B cell (primary cell): ENCODE data around the gene RARS1. TPM values are rescaled to one million over a fixed set of nuclear protein-coding genes. Genes with fewer than 3 reads are reported as not detected.

Experiments
- ATAC-seq: fragments of 200-7000 bp; cut with Tn5 transposase; one replicate; pipeline ENCODE4 v1.10.0; 2021; ENCODE audit warnings: low read depth, mild to moderate bottlenecking, moderate number of reproducible peaks, moderate library complexity
- CTCF ChIA-PET: fragments of 350-600 bp; sonication (Branson Sonifier 250); formaldehyde crosslinking; loops from one replicate; lab custom pipeline; 2021; ENCODE audit warnings: antibody characterized with exemption, inconsistent platforms; lab: Charles Lee
- POLR2A ChIA-PET: fragments of 350-600 bp; sonication (Branson Sonifier 250); formaldehyde crosslinking; loops from one replicate; lab custom pipeline; 2021; ENCODE audit warnings: antibody characterized with exemption; lab: Charles Lee
- DNase-seq: peaks from one replicate; pipeline ENCODE4 v3.0.0; 2013
- H2AFZ ChIP-seq: 2 replicates; pipeline ENCODE4 v1.6.1; 2012; ENCODE audit warnings: mild to moderate bottlenecking, low read depth, low read length; ENCODE audit not compliant: insufficient read depth, poor library complexity, severe bottlenecking
- H3K27ac ChIP-seq, 2 donors: 1 replicate in 1 of 2; 2 replicates in 1 of 2; pipeline ENCODE4 v1.5.1; 2012 to 2013; ENCODE audit warnings: low read length in 2 of 2, mild to moderate bottlenecking in 2 of 2, moderate library complexity in 1 of 2
- H3K27me3 ChIP-seq, 4 experiments: fragments of 200-600 bp in 1 of 4; sonication (generic) in 1 of 4; replicated peaks in 1 of 4; 1 replicate in 2 of 4; 2 replicates in 2 of 4; pipeline versions ENCODE4 v1.6.1 to v1.7.0; 2013 to 2016; ENCODE audit warnings: low read length in 3 of 4, mild to moderate bottlenecking in 2 of 4, mixed read lengths in 1 of 4, moderate library complexity in 1 of 4; ENCODE audit not compliant: insufficient read depth in 4 of 4, control insufficient read depth in 3 of 4; ENCODE audit errors: control extremely low read depth in 1 of 4
- H3K36me3 ChIP-seq, 2 experiments: replicated peaks in 1 of 2; 1 replicate in 1 of 2; 2 replicates in 1 of 2; pipeline versions ENCODE4 v1.6.1 to v1.7.1; 2013; ENCODE audit warnings: low read length in 1 of 2; ENCODE audit not compliant: insufficient read depth in 2 of 2, control insufficient read depth in 1 of 2; ENCODE audit errors: control extremely low read depth in 1 of 2, extremely low read depth in 1 of 2
- H3K4me1 ChIP-seq, 2 donors: fragments of 200-600 bp in 1 of 2; sonication (generic) in 1 of 2; 1 replicate in 1 of 2; 2 replicates in 1 of 2; pipeline versions ENCODE4 v1.5.1 to v1.6.1; 2013 to 2017; ENCODE audit warnings: low read length in 2 of 2; ENCODE audit not compliant: control insufficient read depth in 2 of 2, insufficient read depth in 2 of 2
- H3K4me2 ChIP-seq: replicated peaks from 2 replicates; pipeline ENCODE3; 2012; ENCODE audit warnings: mild to moderate bottlenecking, low read depth, low read length; ENCODE audit not compliant: poor library complexity, severe bottlenecking
- H3K4me3 ChIP-seq, 5 experiments: fragments of 200-600 bp in 1 of 5; sonication (generic) in 1 of 5; 1 replicate in 3 of 5; 2 replicates in 2 of 5; pipeline versions ENCODE4 v1.5.1 to v1.7.0; 2011 to 2016; ENCODE audit warnings: low read length in 4 of 5, mild to moderate bottlenecking in 4 of 5, low read depth in 2 of 5, control low read depth in 1 of 5, moderate library complexity in 1 of 5; ENCODE audit not compliant: insufficient read depth in 1 of 5; ENCODE audit errors: control extremely low read depth in 1 of 5, extremely low read depth in 1 of 5
- H3K79me2 ChIP-seq: fragments of 200-600 bp; sonication (generic); one replicate; pipeline ENCODE4 v1.6.0; 2016; ENCODE audit warnings: low read length; ENCODE audit not compliant: control insufficient read depth, insufficient read depth
- H3K9ac ChIP-seq: fragments of 200-600 bp; sonication (generic); 2 replicates; pipeline ENCODE4 v1.6.1; 2017; ENCODE audit warnings: mild to moderate bottlenecking, low read length, moderate library complexity
- H3K9me3 ChIP-seq, 3 donors: one replicate each; pipeline versions ENCODE4 v1.6.1 to v1.7.1; 2013; ENCODE audit warnings: low read length in 2 of 3; ENCODE audit not compliant: control insufficient read depth in 2 of 3, insufficient read depth in 1 of 3; ENCODE audit errors: control extremely low read depth in 1 of 3
- H4K20me1 ChIP-seq: 2 replicates; pipeline ENCODE4 v1.6.0; 2012; ENCODE audit warnings: mild to moderate bottlenecking, low read length; ENCODE audit not compliant: insufficient read depth, control insufficient read depth, poor library complexity, severe bottlenecking
- H3K27ac Mint-ChIP-seq: one replicate; pipeline ENCODE4 v1.8.0; 2021; ENCODE audit warnings: mixed read lengths
- H3K27me3 Mint-ChIP-seq: one replicate; pipeline ENCODE4 v1.8.0; 2021; ENCODE audit warnings: mixed read lengths
- H3K4me1 Mint-ChIP-seq: one replicate; pipeline ENCODE4 v1.8.0; 2021; ENCODE audit warnings: mixed read lengths
- H3K4me3 Mint-ChIP-seq: one replicate; pipeline ENCODE4 v1.8.0; 2021; ENCODE audit warnings: mixed read lengths
- H3K9me3 Mint-ChIP-seq: one replicate; pipeline ENCODE4 v1.8.0; 2022; ENCODE audit warnings: mixed read lengths; ENCODE audit not compliant: insufficient read depth
- EZH2 ChIP-seq: IDR thresholded peaks from 2 replicates; pipeline ENCODE4 v1.6.1; 2012; ENCODE audit warnings: borderline replicate concordance, low read depth, mild to moderate bottlenecking, moderate library complexity, low read length; ENCODE audit not compliant: insufficient read depth, poor library complexity, severe bottlenecking
- WGBS: methylation state at CpG from one replicate; pipeline ENCODE4 v1.1.5; 2013; ENCODE audit warnings: missing lambda C conversion rate; ENCODE audit not compliant: insufficient coverage; 5-methylcytosine and 5-hydroxymethylcytosine counted together
- intact Hi-C: fragments of 100-400 bp; cut with micrococcal nuclease; formaldehyde crosslinking; loops from one replicate; pipeline ENCODE4 v1.10.0; 2022
- polyA plus RNA-seq: library from polyadenylated mRNA; depleted of rRNA; stranded (reverse); fragments of >200 nt; gene quantifications from 2 replicates; pipeline ENCODE4 v1.2.3, GENCODE V29; 2012
- total RNA-seq, 2 donors: library from RNA; stranded (reverse); fragments of 120-200 nt in 1 of 2; gene quantifications; 1 replicate in 1 of 2; 2 replicates in 1 of 2; pipeline versions ENCODE4 v1.2.3 to v1.2.4, GENCODE V29; 2013 to 2022
- TF ChIP-seq, protein P1 (sequence below): fragments of 200-600 bp; IDR thresholded peaks from one replicate; pipeline ENCODE4 v1.8.0; 2022; ENCODE audit warnings: antibody characterized with exemption, mild to moderate bottlenecking

RARS1 gene
- total and polyA plus RNA-seq, 2 donors (not counting 1 experiment from before 2014, with no cell fraction given) = 12.9 to 69.4 TPM

DNA sequence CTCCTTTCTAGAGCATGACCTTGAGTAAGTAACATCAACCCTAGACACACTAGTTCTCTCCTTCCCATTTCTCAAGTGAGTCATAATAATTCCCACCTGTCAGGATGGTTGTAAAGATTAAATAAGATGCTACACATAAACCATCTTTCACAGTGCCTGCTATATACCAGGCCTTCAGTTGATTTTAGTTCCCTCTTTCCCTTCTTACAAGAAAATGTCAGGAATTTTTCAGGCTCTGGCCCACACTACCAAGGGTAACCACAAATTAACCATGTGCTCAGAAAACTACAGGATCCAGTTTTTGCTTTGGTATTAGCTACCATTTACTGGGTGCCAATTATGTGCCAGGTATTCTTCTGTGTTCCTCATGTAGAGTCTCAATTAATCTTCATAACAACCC, 42.7 kb upstream of the RARS1 start:
- Histone ChIP-seq H3K36me3 (no peaks in the 10 kb centered on the region), H3K4me1 (no peaks in the 10 kb centered on the region), H3K9me3 (no peaks in the 10 kb centered on the region), H3K4me3 (no peak overlapping the region), H3K4me2 (no peak overlapping the region), H3K27ac (no peak overlapping the region), H2AFZ (no peak overlapping the region), H4K20me1 (no peaks in the 10 kb centered on the region), H3K79me2 (no peaks in the 10 kb centered on the region), H3K27me3 (no peaks in the 10 kb centered on the region), H3K9ac (no peak overlapping the region)
- POLR2A ChIA-PET = no interaction called here
- DNase-seq (no peak), ATAC-seq (no peak)
- CTCF ChIA-PET = no interaction called here
- Mint-ChIP-seq H3K4me3 (no peak overlapping the region), H3K4me1 (no peaks in the 10 kb centered on the region), H3K27ac (no peak overlapping the region), H3K27me3 (no peaks in the 10 kb centered on the region), H3K9me3 (no peaks in the 10 kb centered on the region)
- TF ChIP-seq, protein P1, sequence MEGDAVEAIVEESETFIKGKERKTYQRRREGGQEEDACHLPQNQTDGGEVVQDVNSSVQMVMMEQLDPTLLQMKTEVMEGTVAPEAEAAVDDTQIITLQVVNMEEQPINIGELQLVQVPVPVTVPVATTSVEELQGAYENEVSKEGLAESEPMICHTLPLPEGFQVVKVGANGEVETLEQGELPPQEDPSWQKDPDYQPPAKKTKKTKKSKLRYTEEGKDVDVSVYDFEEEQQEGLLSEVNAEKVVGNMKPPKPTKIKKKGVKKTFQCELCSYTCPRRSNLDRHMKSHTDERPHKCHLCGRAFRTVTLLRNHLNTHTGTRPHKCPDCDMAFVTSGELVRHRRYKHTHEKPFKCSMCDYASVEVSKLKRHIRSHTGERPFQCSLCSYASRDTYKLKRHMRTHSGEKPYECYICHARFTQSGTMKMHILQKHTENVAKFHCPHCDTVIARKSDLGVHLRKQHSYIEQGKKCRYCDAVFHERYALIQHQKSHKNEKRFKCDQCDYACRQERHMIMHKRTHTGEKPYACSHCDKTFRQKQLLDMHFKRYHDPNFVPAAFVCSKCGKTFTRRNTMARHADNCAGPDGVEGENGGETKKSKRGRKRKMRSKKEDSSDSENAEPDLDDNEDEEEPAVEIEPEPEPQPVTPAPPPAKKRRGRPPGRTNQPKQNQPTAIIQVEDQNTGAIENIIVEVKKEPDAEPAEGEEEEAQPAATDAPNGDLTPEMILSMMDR = no peak
- no peak for TF ChIP-seq EZH2
- intact Hi-C loops = no loop called here

DNA sequence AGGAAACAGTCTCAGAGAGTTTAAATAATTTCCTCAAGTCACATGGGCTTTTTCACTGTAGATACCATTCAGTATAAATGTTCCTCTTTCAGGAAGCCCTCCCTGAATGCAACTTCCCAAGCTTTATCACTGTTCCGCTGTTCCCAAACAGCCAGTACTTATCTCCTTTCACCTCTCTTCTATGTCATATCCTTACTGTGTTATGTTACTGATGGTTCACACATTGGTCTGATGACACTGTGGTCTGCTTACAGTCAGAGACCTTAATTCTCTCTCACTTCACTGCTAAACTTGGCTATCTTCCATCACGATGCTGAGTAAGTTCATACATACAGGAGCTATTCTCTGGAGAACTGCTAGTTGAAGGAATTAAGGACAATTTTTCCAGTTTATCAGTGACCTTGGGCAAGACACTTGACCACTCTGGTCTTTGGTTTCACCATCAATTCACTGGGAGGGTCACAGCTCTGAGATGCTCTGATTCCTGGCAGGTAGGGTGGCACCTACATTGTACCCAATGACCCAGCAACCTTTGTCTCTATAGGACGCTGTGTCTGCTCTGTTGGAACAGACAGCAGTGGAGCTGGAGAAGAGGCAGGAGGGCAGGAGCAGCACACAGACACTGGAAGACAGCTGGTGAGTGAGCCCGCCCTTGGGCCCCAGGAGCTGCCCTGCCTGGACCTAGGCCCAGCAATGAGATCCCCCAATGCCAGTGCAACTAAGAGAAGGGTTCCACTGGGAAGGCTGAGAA, 42.1 kb upstream of the RARS1 start:
- no peak overlapping the region for H3K27ac Mint-ChIP-seq
- CTCF ChIA-PET = no interaction called here

More for the DNA sequence above, 42.1 kb upstream of the RARS1 start:
- no peaks in the 10 kb centered on the region for H3K27me3 Mint-ChIP-seq
- H3K9me3 Mint-ChIP-seq = no peaks in the 10 kb centered on the region
- POLR2A ChIA-PET = no interaction called here
- 89% methylated on average over 3 of the region's 4 CpGs for WGBS
- Histone ChIP-seq H3K4me1 (no peaks in the 10 kb centered on the region), H3K4me2 (no peak overlapping the region), H3K9me3 (no peaks in the 10 kb centered on the region), H3K9ac (no peak overlapping the region), H3K79me2 (no peaks in the 10 kb centered on the region), H3K4me3 (no peak overlapping the region), H4K20me1 (no peaks in the 10 kb centered on the region), H2AFZ (no peak overlapping the region), H3K36me3 (no peaks in the 10 kb centered on the region), H3K27ac (no peak overlapping the region), H3K27me3 (no peaks in the 10 kb centered on the region)
- no peak for DNase-seq
- TF ChIP-seq, protein P1 = no peak
- no peak for TF ChIP-seq EZH2
- H3K4me3 Mint-ChIP-seq = no peak overlapping the region
- no peak for ATAC-seq
- H3K4me1 Mint-ChIP-seq = no peaks in the 10 kb centered on the region
- intact Hi-C loops = no loop called here
